NCI-H1105 (cell line): Measurements from ENCODE around the gene GPR143.
"Not testable (repeated sequence)": the region's sequence is repeated elsewhere in the genome, so short reads cannot be mapped to it uniquely, and the experiment has no call there.

ENCODE experiments used
- DNase-seq: peaks from one replicate; lab custom pipeline; 2025; lab: John Stamatoyannopoulos, UW

GPR143 gene

GRCh38 chrX:9768321-9768839 lies 2.7 kb upstream of the GPR143 start:
- DNase-seq: not testable (repeated sequence)

GRCh38 chrX:9767375-9767774 lies 1.7 kb upstream of the GPR143 start:
- no peak for DNase-seq

- DNase-seq: no peak
These were observed 443 bp downstream of the GPR143 start for GRCh38 chrX:9765072-9765736.

GRCh38 chrX:9759337-9759736 lies 6.3 kb downstream of the GPR143 start:
- no peak for DNase-seq

GRCh38 chrX:9758021-9758638 lies 7.5 kb downstream of the GPR143 start:
- no peak for DNase-seq

GRCh38 chrX:9757366-9757765 lies 8.3 kb downstream of the GPR143 start:
- DNase-seq: no peak

- DNase-seq: no peak
These were observed 16.4 kb downstream of the GPR143 start for GRCh38 chrX:9749146-9749692.

- DNase-seq: no peak
These were observed 18.0 kb downstream of the GPR143 start for GRCh38 chrX:9747644-9748043.

- DNase-seq: no peak
These were observed 19.3 kb downstream of the GPR143 start for GRCh38 chrX:9746148-9746888.

GRCh38 chrX:9745417-9746115 lies 20.1 kb downstream of the GPR143 start:
- DNase-seq: no peak

- DNase-seq: no peak
These were observed 26.5 kb downstream of the GPR143 start for GRCh38 chrX:9739130-9739529.

- DNase-seq: no peak
These were observed 27.5 kb downstream of the GPR143 start for GRCh38 chrX:9738151-9738550.

- DNase-seq: no peak
These were observed 28.3 kb downstream of the GPR143 start for GRCh38 chrX:9737363-9737762.

- no peak for DNase-seq
These were observed 34.9 kb downstream of the GPR143 start for GRCh38 chrX:9730752-9731151.

GRCh38 chrX:9730078-9730477 lies 35.6 kb downstream of the GPR143 start:
- no peak for DNase-seq

GRCh38 chrX:9729171-9729885 lies 36.3 kb downstream of the GPR143 start:
- no peak for DNase-seq

- DNase-seq: no peak
These were observed 37.4 kb downstream of the GPR143 start for GRCh38 chrX:9728261-9728660.

GRCh38 chrX:9724711-9725110 lies 40.9 kb downstream of the GPR143 start:
- no peak for DNase-seq

GRCh38 chrX:9717376-9717775 lies 48.3 kb downstream of the GPR143 start:
- DNase-seq: no peak

GRCh38 chrX:9710332-9710731 lies 55.3 kb downstream of the GPR143 start:
- no peak for DNase-seq

GRCh38 chrX:9708923-9709553 lies 56.6 kb downstream of the GPR143 start:
- peak; percentile 38 for DNase-seq
